GM23338 (cell line): ENCODE results near the gene SYNDIG1. TPM values are rescaled to one million over a fixed set of nuclear protein-coding genes. Genes with fewer than 3 reads are reported as not detected.
A peak's percentile ranks its signal among the peaks of the same experiment; 100 is the strongest.

Experiments used
- ATAC-seq: fragments of 200-7000 bp; cut with Tn5 transposase; 3 replicates; pipeline ENCODE4 v1.9.1; 2020
- DNase-seq: peaks from one replicate; pipeline ENCODE4 v3.0.0-alpha.2; 2015; ENCODE audit warnings: low spot score
- H2AFZ ChIP-seq: fragments of 200-600 bp; sonication (generic); 2 replicates; pipeline ENCODE4 v1.8.0; 2016; ENCODE audit warnings: antibody characterized with exemption, mild to moderate bottlenecking, moderate library complexity
- H3F3A ChIP-seq: fragments of 200-600 bp; sonication (generic); replicated peaks from 2 replicates; pipeline ENCODE4 v1.8.0; 2017; ENCODE audit warnings: antibody characterized with exemption, mixed run types, low read depth
- H3K27ac ChIP-seq: fragments of 200-600 bp; sonication (generic); 2 replicates; pipeline ENCODE4 v1.6.1; 2016; ENCODE audit warnings: low read depth
- H3K27me3 ChIP-seq: fragments of 200-600 bp; sonication (generic); 2 replicates; pipeline ENCODE4 v1.8.0; 2016; ENCODE audit warnings: mild to moderate bottlenecking, mixed run types, moderate library complexity; ENCODE audit not compliant: insufficient read depth
- H3K36me3 ChIP-seq: fragments of 200-600 bp; sonication (generic); 2 replicates; pipeline ENCODE4 v1.8.0; 2016; ENCODE audit warnings: mild to moderate bottlenecking; ENCODE audit not compliant: insufficient read depth
- H3K4me1 ChIP-seq: fragments of 200-600 bp; sonication (generic); 2 replicates; pipeline ENCODE4 v1.8.0; 2016; ENCODE audit warnings: mild to moderate bottlenecking, moderate library complexity; ENCODE audit not compliant: insufficient read depth
- H3K4me2 ChIP-seq: fragments of 200-600 bp; sonication (generic); 2 replicates; pipeline ENCODE4 v1.7.1; 2017; ENCODE audit warnings: mixed run types
- H3K4me3 ChIP-seq: fragments of 200-600 bp; sonication (generic); 2 replicates; pipeline ENCODE4 v1.6.1; 2016; ENCODE audit warnings: mixed run types
- H3K79me2 ChIP-seq: fragments of 200-600 bp; sonication (generic); replicated peaks from 2 replicates; pipeline ENCODE4 v1.8.0; 2017; ENCODE audit warnings: mild to moderate bottlenecking; ENCODE audit not compliant: insufficient read depth
- H3K9me2 ChIP-seq: fragments of 200-600 bp; sonication (generic); 2 replicates; pipeline ENCODE4 v1.8.0; 2017; ENCODE audit not compliant: insufficient read depth
- H4K20me1 ChIP-seq: fragments of 200-600 bp; sonication (generic); replicated peaks from 2 replicates; pipeline ENCODE4 v1.8.0; 2017; ENCODE audit warnings: mild to moderate bottlenecking; ENCODE audit not compliant: insufficient read depth
- H3K27ac Mint-ChIP-seq: 2 replicates; pipeline ENCODE4 v1.8.0; 2020; ENCODE audit warnings: inconsistent platforms, mild to moderate bottlenecking, moderate library complexity, mixed read lengths
- H3K27me3 Mint-ChIP-seq: 3 replicates; pipeline ENCODE4 v1.8.0; 2022; ENCODE audit warnings: low read depth, mild to moderate bottlenecking, moderate library complexity, mixed read lengths, inconsistent platforms; ENCODE audit not compliant: insufficient read depth, poor library complexity
- H3K36me3 Mint-ChIP-seq: 3 replicates; pipeline ENCODE4 v1.8.0; 2021; ENCODE audit warnings: low read depth, mild to moderate bottlenecking, inconsistent platforms, moderate library complexity, mixed read lengths
- H3K4me1 Mint-ChIP-seq: 3 replicates; pipeline ENCODE4 v1.8.0; 2020; ENCODE audit warnings: mild to moderate bottlenecking, inconsistent platforms, mixed read lengths
- H3K4me3 Mint-ChIP-seq: 3 replicates; pipeline ENCODE4 v1.8.0; 2021; ENCODE audit warnings: moderate library complexity, mild to moderate bottlenecking, inconsistent platforms, mixed read lengths
- H3K9me3 Mint-ChIP-seq: 3 replicates; pipeline ENCODE4 v1.8.0; 2020; ENCODE audit warnings: moderate library complexity, mild to moderate bottlenecking, inconsistent platforms, mixed read lengths
- CREB1 ChIP-seq: fragments of 250-450 bp; sonication (Bioruptor Pico); IDR thresholded peaks from 2 replicates; pipeline ENCODE4 v1.5.0; 2020; ENCODE audit warnings: low read depth, mild to moderate bottlenecking, moderate library complexity
- CTCF ChIP-seq, 2 experiments: fragments of 200-600 bp in 1 of 2; sonication (generic) in 1 of 2; conservative IDR thresholded peaks; 2 replicates each; pipeline versions ENCODE4 v1.5.1 to v1.6.1; 2016 to 2017; ENCODE audit warnings: antibody characterized with exemption in 2 of 2, low read depth in 2 of 2, mild to moderate bottlenecking in 2 of 2, moderate library complexity in 1 of 2
- ETS1 ChIP-seq: IDR thresholded peaks from 2 replicates; pipeline ENCODE4 v1.6.1; 2016; ENCODE audit warnings: antibody characterized with exemption
- EZH2 ChIP-seq: fragments of 200-600 bp; sonication (generic); IDR thresholded peaks from one replicate; pipeline ENCODE4 v1.8.0; 2017; ENCODE audit warnings: antibody characterized with exemption, mild to moderate bottlenecking, low read depth; ENCODE audit not compliant: unreplicated experiment
- EZH2phosphoT487 ChIP-seq: fragments of 200-600 bp; sonication (generic); IDR thresholded peaks from one replicate; pipeline ENCODE4 v1.8.1; 2018; ENCODE audit warnings: antibody characterized with exemption; ENCODE audit not compliant: unreplicated experiment
- JUNB ChIP-seq: IDR thresholded peaks from one replicate; pipeline ENCODE4 v1.6.1; 2016; ENCODE audit warnings: antibody characterized with exemption; ENCODE audit not compliant: unreplicated experiment
- NANOG ChIP-seq: IDR thresholded peaks from 2 replicates; pipeline ENCODE4 v1.6.1; 2016; ENCODE audit warnings: antibody characterized with exemption, borderline replicate concordance
- POLR2AphosphoS5 ChIP-seq: IDR thresholded peaks from 2 replicates; pipeline ENCODE4 v1.6.1; 2016; ENCODE audit warnings: antibody characterized with exemption, low read depth
- STAT1 ChIP-seq: IDR thresholded peaks from one replicate; pipeline ENCODE4 v1.6.1; 2016; ENCODE audit warnings: antibody characterized with exemption; ENCODE audit not compliant: unreplicated experiment
- ZNF114 ChIP-seq: fragments of 250-450 bp; sonication (Bioruptor Pico); IDR thresholded peaks from 2 replicates; pipeline ENCODE4 v1.5.0; 2020; ENCODE audit warnings: mild to moderate bottlenecking, moderate library complexity
- polyA plus RNA-seq: library from polyadenylated mRNA; unstranded; fragments of >200 nt; fragmentation: Nextera tagmentation; extraction: Ambion mirVana; gene quantifications from 2 replicates; pipeline ENCODE4 v1.2.1, GENCODE V29; 2016
- total RNA-seq: library from RNA; depleted of rRNA; stranded (reverse); fragments of >200 nt; shearing (Covaris generic); gene quantifications from 2 replicates; pipeline ENCODE4 v1.2.3, GENCODE V29; 2014

The SYNDIG1 gene
- total and polyA plus RNA-seq, 2 experiments from 2014 or later, result 2.8 to 4.8 TPM

- TF ChIP-seq POLR2AphosphoS5 (no peak), EZH2 (no peak), EZH2phosphoT487 (no peak)
Measured at GRCh38 chr20:24498641-24499040, 29.2 kb downstream of the SYNDIG1 start (continued).

GRCh38 chr20:24499472-24499871, 30.0 kb downstream of the SYNDIG1 start:
- Mint-ChIP-seq H3K27me3 (peaks cover 6% of the 10 kb centered on the region), H3K4me1 (peaks cover 6% of the 10 kb centered on the region; the same call in 2 of the 3 replicates), H3K9me3 (no peaks in the 10 kb centered on the region), H3K36me3 (no peaks in the 10 kb centered on the region), H3K27ac (no peak overlapping the region), H3K4me3 (no peak overlapping the region)
- ATAC-seq, result no peak
- H3K4me1 ChIP-seq, result no peaks in the 10 kb centered on the region
- H3K36me3 ChIP-seq, result no peaks in the 10 kb centered on the region
- H4K20me1 ChIP-seq, result no peaks in the 10 kb centered on the region
- no peaks in the 10 kb centered on the region for H3F3A ChIP-seq
- no peaks in the 10 kb centered on the region for H3K27me3 ChIP-seq
- no peak for TF ChIP-seq CREB1
- no peak for TF ChIP-seq STAT1
- no peak for TF ChIP-seq NANOG
- TF ChIP-seq ZNF114, result no peak
- TF ChIP-seq EZH2phosphoT487, result no peak
- no peak overlapping the region for H3K27ac ChIP-seq
- H3K79me2 ChIP-seq, result no peaks in the 10 kb centered on the region
- no peak overlapping the region for H3K4me2 ChIP-seq
- H3K4me3 ChIP-seq, result no peak overlapping the region
- DNase-seq, result no peak
- H3K9me2 ChIP-seq, result no peaks in the 10 kb centered on the region
- H2AFZ ChIP-seq, result no peak overlapping the region

- H3K9me3 Mint-ChIP-seq, result no peaks in the 10 kb centered on the region; the same call in 2 of the 3 replicates
- Histone ChIP-seq H3K9me2 (no peaks in the 10 kb centered on the region), H3K4me3 (no peak overlapping the region), H3F3A (no peaks in the 10 kb centered on the region), H3K4me2 (no peak overlapping the region), H3K27ac (no peak overlapping the region), H3K79me2 (no peaks in the 10 kb centered on the region), H2AFZ (no peak overlapping the region), H3K27me3 (no peaks in the 10 kb centered on the region), H3K36me3 (no peaks in the 10 kb centered on the region), H4K20me1 (no peaks in the 10 kb centered on the region), H3K4me1 (no peaks in the 10 kb centered on the region)
- H3K4me3 Mint-ChIP-seq, result no peak overlapping the region
- H3K27ac Mint-ChIP-seq, result peak overlapping the region; percentile 43; the same call in 1 of the 2 replicates
- peaks cover 6% of the 10 kb centered on the region; the same call in 2 of the 3 replicates for H3K4me1 Mint-ChIP-seq
- no peak for DNase-seq
- ATAC-seq, result no peak
- no peaks in the 10 kb centered on the region; the same call in 2 of the 3 replicates for H3K36me3 Mint-ChIP-seq
- H3K27me3 Mint-ChIP-seq, result peaks cover 8% of the 10 kb centered on the region
- TF ChIP-seq ETS1, result no peak
- TF ChIP-seq POLR2AphosphoS5, result no peak
- no peak for TF ChIP-seq STAT1
- TF ChIP-seq CTCF (conservative IDR thresholded peaks at IDR 0.05; ENCODE audit: low read depth in 2 of 2), result no peak
- TF ChIP-seq ZNF114, result no peak
- TF ChIP-seq JUNB, result no peak
- TF ChIP-seq EZH2, result no peak
Measured at GRCh38 chr20:24501764-24502556, 32.5 kb downstream of the SYNDIG1 start.
